Psoas muscle (tissue), 8 donors: ENCODE data around the gene LRIT1. TPM values are rescaled to one million over a fixed set of nuclear protein-coding genes. Genes with fewer than 3 reads are reported as not detected.

Experiments
- ATAC-seq, 4 donors: fragments of 200-7000 bp; cut with Tn5 transposase; one replicate each; pipeline ENCODE4 v1.9.1; 2020; ENCODE audit warnings: moderate library complexity in 3 of 4, mild to moderate bottlenecking in 2 of 4
- DNase-seq, 2 donors: peaks; one replicate each; pipeline ENCODE4 v3.0.0-alpha.2; 2020
- H3K27ac ChIP-seq: fragments of 200-600 bp; one replicate; pipeline ENCODE4 v1.8.0; 2022
- H3K27me3 ChIP-seq, 3 donors: fragments of 200-600 bp in 1 of 3; one replicate each; pipeline versions ENCODE4 v1.6.1 to v1.8.0; 2013 to 2022; ENCODE audit warnings: low read length in 2 of 3, mild to moderate bottlenecking in 2 of 3, moderate library complexity in 1 of 3; ENCODE audit not compliant: insufficient read depth in 3 of 3
- H3K36me3 ChIP-seq, 2 donors: fragments of 200-600 bp in 1 of 2; one replicate each; pipeline versions ENCODE4 v1.6.1 to v1.8.0; 2013 to 2022; ENCODE audit warnings: low read depth in 1 of 2, mild to moderate bottlenecking in 1 of 2, moderate library complexity in 1 of 2; ENCODE audit not compliant: insufficient read depth in 1 of 2
- H3K4me1 ChIP-seq: fragments of 200-600 bp; one replicate; pipeline ENCODE4 v1.8.0; 2022
- H3K4me3 ChIP-seq: fragments of 200-600 bp; one replicate; pipeline ENCODE4 v1.8.0; 2022; ENCODE audit warnings: mild to moderate bottlenecking
- H3K9me3 ChIP-seq: fragments of 200-600 bp; one replicate; pipeline ENCODE4 v1.8.0; 2022
- WGBS, 3 donors: extraction: QIAGEN DNeasy Blood & Tissue Kit; methylation state at CpG; one replicate each; pipeline versions ENCODE4 v1.1.6 to v1.1.7; 2013; 5-methylcytosine and 5-hydroxymethylcytosine counted together
- intact Hi-C, 2 donors: fragments of 100-400 bp; cut with DNase I; formaldehyde crosslinking; loops; one replicate each; pipeline versions ENCODE4 v1.11.0 to v1.14.2; 2022
- polyA plus RNA-seq, 3 donors: library from polyadenylated mRNA; stranded (reverse); fragments of 200-250 nt; gene quantifications; one replicate each; pipeline ENCODE4 v1.2.3, GENCODE V29; 2013
- total RNA-seq, 4 donors: library from RNA; stranded (reverse); fragmentation: NEBNext Ultra II Directional in 2 of 4; extraction: Animal tissue kit (Norgen Biotek cat#: 25700) in 2 of 4; gene quantifications; one replicate each; pipeline versions ENCODE4 v1.2.1 to v1.2.4, GENCODE V29; 2021 to 2023
- TF ChIP-seq, protein P1 (sequence below): fragments of 200-600 bp; IDR thresholded peaks from one replicate; pipeline ENCODE4 v1.8.0; 2022; ENCODE audit warnings: antibody characterized with exemption
- donor health status: healthy with polysubstance abuse.
- donor health status: DM: no; HTN: no; CAD: no; lungs with moderate emphysema.
- donor health status: Bipolar disorder and iron deficiency.
- donor health status: healthy.
- donor health status: DM: yes; HTN: yes; CAD: no.
- donor health status: DM: no; HTN: no; CAD: no.
- donor health status: DM: no; HTN: no; CAD: no.
- donor health status: DM: yes; HTN: yes; CAD: no.

Gene LRIT1
- total and polyA plus RNA-seq, 7 donors = not detected

- Histone ChIP-seq H3K4me3 (no peak overlapping the region), H3K4me1 (no peaks in the 10 kb centered on the region), H3K27me3 (peaks cover 0 to 49% (median 18%) of the 10 kb centered on the region in 3 donors), H3K36me3 (no peaks in the 10 kb centered on the region), H3K27ac (no peak overlapping the region), H3K9me3 (no peaks in the 10 kb centered on the region)
- intact Hi-C loops = no loop called here
- ATAC-seq (no peak), DNase-seq (no peak)
- 80 to 84% (median 81%) methylated on average over 5 of the region's 5 CpGs for WGBS, 3 donors
- TF ChIP-seq, protein P1, sequence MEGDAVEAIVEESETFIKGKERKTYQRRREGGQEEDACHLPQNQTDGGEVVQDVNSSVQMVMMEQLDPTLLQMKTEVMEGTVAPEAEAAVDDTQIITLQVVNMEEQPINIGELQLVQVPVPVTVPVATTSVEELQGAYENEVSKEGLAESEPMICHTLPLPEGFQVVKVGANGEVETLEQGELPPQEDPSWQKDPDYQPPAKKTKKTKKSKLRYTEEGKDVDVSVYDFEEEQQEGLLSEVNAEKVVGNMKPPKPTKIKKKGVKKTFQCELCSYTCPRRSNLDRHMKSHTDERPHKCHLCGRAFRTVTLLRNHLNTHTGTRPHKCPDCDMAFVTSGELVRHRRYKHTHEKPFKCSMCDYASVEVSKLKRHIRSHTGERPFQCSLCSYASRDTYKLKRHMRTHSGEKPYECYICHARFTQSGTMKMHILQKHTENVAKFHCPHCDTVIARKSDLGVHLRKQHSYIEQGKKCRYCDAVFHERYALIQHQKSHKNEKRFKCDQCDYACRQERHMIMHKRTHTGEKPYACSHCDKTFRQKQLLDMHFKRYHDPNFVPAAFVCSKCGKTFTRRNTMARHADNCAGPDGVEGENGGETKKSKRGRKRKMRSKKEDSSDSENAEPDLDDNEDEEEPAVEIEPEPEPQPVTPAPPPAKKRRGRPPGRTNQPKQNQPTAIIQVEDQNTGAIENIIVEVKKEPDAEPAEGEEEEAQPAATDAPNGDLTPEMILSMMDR = no peak
Measured at GRCh38 chr10:84191106-84191505, 50.2 kb downstream of the LRIT1 start.

DNA sequence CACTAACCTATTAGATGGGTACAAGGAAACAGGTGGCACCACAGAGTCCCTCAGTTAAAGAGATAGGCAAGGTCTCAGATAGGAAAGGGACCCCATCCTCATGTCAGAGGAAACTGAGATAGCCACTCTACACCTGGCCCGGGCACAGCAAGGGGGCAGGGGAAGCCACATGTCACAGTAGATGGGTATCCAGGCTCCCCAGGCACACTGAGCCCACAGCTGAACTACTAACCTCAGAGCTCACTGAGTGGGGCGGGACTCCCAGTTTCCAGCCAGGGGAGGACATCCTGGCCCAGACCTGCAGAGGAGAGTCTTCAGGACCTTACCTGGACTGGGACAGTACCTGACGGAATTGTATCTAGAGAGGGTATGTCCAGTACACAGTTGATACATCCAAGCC lies 50.7 kb downstream of the LRIT1 start:
- TF ChIP-seq, protein P1 = no peak
- peaks cover 0 to 44% (median 14%) of the 10 kb centered on the region in 3 donors for H3K27me3 ChIP-seq
- intact Hi-C loops = no loop called here

GRCh38 chr10:84188815-84189214 lies 52.5 kb downstream of the LRIT1 start:
- intact Hi-C loops = no loop called here
- ATAC-seq = no peak
- TF ChIP-seq, protein P1 = no peak
- Histone ChIP-seq H3K4me1 (no peaks in the 10 kb centered on the region), H3K9me3 (no peaks in the 10 kb centered on the region), H3K36me3 (no peaks in the 10 kb centered on the region), H3K27me3 (peaks cover 0 to 26% (median 2%) of the 10 kb centered on the region in 3 donors), H3K4me3 (no peak overlapping the region), H3K27ac (no peak overlapping the region)
- WGBS, 3 donors = 57 to 61% (median 57%) methylated on average over 3 of the region's 3 CpGs
- DNase-seq = no peak

More for the DNA sequence above, 50.7 kb downstream of the LRIT1 start:
- Histone ChIP-seq H3K4me1 (no peaks in the 10 kb centered on the region), H3K4me3 (no peak overlapping the region), H3K36me3 (no peaks in the 10 kb centered on the region), H3K27ac (no peak overlapping the region), H3K9me3 (no peaks in the 10 kb centered on the region)
- DNase-seq (no peak), ATAC-seq (no peak)
- WGBS, 3 donors = 85 to 91% (median 91%) methylated on average over 3 of the region's 3 CpGs

DNA sequence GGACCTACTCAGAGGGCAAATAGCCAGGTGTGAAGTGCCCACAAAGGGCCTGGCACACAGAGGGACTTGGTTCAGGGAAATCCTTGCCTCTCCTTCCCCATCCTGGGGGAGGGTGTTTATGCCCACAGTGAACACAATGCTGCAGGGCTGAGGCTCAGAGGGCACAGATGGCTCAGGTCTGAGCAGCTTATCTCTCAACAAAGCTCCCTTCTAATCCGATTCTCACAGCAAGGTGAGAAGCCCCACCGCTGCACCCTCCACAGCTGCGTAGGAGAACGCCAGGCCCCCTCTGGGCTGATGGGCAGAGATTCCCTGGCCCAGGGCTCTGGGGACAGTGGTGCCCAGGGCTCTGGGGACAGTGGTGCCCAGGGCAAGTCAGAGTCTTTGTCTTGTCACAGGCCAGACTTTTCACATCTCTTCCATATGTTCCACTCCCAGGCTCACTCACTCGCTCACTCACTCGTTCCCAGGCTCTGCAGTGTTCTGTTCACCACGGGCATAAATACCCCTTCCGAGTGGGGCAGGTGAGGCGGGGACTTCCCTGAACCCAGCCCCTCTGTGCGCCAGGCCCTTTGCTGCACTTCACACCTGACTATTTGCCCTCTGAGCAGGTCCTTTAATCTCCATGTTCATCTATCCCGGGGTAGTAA lies 55.7 kb downstream of the LRIT1 start:
- H3K27me3 ChIP-seq = peaks cover 0 to 2% (median 2%) of the 10 kb centered on the region in 3 donors

More for the DNA sequence above, 55.7 kb downstream of the LRIT1 start:
- no peak overlapping the region for H3K27ac ChIP-seq
- DNase-seq (no peak), ATAC-seq (no peak)
- WGBS, 3 donors = 63 to 73% (median 73%) methylated on average over 11 of the region's 11 CpGs
- TF ChIP-seq, protein P1 = no peak
- H3K9me3 ChIP-seq = no peaks in the 10 kb centered on the region
- no peaks in the 10 kb centered on the region for H3K36me3 ChIP-seq
- intact Hi-C loops = no loop called here
- no peak overlapping the region for H3K4me3 ChIP-seq
- no peaks in the 10 kb centered on the region for H3K4me1 ChIP-seq
